LNCaP clone FGC (cell line): ENCODE measurements around the gene COL23A1.

ENCODE experiments used
- DNase-seq: peaks from one replicate; pipeline ENCODE4 v3.0.0-alpha.2; 2011; ENCODE audit warnings: low read depth
- H3K4me3 ChIP-seq: 2 replicates; pipeline ENCODE4 v1.5.1; 2011; ENCODE audit warnings: mild to moderate bottlenecking, low read depth, low read length, control low read depth
- TF ChIP-seq, protein P1 (sequence below): IDR thresholded peaks from 2 replicates; pipeline ENCODE4 v1.5.1; 2012; ENCODE audit warnings: mild to moderate bottlenecking; ENCODE audit not compliant: control insufficient read depth, insufficient read depth; ENCODE audit errors: extremely low read depth

COL23A1 gene

DNA sequence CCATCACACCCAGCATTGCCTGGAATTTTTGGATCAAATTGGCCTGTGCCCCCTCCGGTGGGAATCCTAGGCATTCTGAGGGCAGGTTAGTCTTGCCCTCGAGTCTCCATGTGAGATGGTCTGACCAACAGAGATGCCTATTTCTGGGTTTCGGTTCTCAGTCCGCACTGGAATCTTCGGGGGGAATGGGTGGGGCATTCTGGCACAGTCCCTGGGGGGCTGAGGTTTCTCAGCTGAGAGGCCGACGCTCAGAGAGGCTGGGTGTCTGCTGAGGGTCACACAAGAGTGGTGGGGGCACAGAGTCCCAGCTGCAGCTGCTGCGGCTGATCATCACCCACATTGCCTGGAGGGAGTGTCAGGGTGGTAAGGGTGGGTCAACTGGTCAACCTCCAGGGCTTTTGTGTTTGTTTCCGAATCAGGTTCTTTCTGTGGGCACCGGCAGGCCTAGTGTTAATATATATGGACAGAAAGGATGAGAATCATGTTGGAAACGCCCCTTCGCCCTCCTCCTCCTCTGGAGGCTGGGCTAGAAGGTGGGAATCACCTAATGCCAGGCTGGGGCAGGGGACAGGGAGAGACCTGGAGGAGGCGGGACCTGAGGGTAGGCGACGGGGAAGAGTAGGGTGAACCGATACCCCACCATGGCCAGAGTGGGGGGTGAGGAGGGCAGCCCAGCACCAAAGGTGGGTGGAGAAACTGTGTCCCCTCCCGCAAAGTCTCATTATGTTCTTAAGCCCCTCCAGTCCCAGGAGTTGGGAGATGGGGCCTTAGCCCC lies 208.1 kb downstream of the COL23A1 start:
- TF ChIP-seq, protein P1, sequence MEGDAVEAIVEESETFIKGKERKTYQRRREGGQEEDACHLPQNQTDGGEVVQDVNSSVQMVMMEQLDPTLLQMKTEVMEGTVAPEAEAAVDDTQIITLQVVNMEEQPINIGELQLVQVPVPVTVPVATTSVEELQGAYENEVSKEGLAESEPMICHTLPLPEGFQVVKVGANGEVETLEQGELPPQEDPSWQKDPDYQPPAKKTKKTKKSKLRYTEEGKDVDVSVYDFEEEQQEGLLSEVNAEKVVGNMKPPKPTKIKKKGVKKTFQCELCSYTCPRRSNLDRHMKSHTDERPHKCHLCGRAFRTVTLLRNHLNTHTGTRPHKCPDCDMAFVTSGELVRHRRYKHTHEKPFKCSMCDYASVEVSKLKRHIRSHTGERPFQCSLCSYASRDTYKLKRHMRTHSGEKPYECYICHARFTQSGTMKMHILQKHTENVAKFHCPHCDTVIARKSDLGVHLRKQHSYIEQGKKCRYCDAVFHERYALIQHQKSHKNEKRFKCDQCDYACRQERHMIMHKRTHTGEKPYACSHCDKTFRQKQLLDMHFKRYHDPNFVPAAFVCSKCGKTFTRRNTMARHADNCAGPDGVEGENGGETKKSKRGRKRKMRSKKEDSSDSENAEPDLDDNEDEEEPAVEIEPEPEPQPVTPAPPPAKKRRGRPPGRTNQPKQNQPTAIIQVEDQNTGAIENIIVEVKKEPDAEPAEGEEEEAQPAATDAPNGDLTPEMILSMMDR = no peak
- H3K4me3 ChIP-seq = no peak overlapping the region
- DNase-seq = no peak

DNA sequence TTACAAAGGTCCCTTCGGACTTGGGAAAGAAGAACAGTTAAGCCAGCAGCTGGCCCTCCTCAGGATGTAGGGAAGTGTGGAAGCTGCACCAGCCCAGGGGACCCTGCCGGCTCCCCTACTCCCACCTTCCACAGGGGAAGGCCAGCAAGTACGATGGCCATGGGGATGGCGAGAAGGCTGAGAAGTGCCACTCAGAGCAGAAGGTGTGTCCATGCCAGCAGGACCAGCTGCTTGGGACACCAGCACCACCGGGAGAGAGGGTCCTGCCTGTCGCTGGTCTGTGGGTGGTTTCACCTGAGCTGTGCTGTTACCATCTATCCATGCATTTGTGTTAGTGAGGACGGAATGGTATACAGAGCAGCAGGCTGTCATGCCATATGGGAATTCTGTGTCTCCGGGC lies 209.0 kb downstream of the COL23A1 start:
- TF ChIP-seq, protein P1 = no peak
- DNase-seq = no peak
- no peak overlapping the region for H3K4me3 ChIP-seq

- no peak for DNase-seq
- no peak overlapping the region for H3K4me3 ChIP-seq
- TF ChIP-seq, protein P1 = no peak
Observed at GRCh38 chr5:178380541-178381074, 209.6 kb downstream of the COL23A1 start.

DNA sequence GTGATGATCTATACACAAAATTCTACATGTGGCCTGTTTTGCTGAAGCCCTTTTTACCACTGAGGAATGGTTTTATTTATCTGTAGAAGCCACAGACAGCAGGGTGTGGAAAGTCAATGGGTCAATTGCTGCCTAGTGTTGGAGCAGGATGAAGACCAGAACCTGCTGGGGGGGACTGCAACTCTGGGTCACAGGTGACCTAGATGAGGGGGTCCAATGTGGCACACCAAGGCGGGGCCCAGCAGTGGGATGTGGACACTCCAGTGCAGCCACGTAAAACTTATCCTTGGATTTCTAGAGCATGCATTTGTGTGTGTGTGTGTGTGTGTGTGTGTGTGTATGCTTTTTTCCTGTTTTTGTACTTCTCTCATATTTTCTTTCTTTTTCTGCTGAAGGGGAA lies 210.1 kb downstream of the COL23A1 start:
- TF ChIP-seq, protein P1 = no peak

DNA sequence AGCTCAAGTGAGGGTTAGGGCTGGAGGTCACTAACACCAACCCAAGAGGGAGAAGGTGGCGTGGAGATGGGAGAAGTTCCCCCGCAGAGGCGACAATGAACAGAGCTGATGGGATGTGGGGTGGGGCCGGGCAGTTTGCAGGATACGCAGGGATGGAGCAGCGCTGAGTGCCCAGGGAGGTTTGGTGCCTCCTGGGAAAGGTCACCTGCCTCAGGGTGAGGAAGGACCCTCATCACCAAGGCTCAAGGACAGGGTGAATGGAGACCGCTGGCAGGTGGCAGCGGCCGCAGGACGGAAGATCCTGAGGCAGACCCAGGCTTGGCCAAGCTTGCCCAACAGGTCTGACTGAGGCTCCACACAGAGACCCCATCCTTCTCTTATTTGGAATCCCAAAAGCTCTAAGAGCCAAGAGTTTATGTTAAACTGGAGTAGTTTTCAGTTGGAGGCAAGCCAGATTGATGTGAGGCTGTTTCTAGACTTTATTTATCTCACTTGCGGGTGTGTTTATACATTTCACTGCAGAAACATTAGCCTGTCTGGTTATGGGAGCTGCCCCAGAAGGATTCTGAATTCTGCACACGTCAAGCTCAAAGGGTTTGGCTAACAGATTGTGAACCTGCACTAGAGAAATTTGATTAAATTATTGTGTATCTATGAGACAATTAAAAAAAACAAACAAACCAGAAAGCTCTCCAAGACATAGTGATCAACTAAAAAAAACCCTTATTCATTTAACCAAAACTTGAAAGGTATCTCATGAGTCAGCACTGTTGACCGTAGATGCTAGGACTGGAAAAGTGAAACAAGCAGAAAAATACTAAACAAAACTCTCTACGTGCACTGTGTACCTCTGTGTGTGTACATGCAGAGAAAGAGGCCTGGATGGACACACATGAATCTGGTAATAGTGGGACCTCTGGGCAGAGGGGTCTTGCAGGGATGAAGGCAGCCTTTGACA lies 211.4 kb downstream of the COL23A1 start:
- no peak for DNase-seq
- no peak overlapping the region for H3K4me3 ChIP-seq
- TF ChIP-seq, protein P1 = no peak

More for the DNA sequence above, 210.1 kb downstream of the COL23A1 start:
- no peak overlapping the region for H3K4me3 ChIP-seq
- no peak for DNase-seq

- TF ChIP-seq, protein P1 = no peak
- DNase-seq = no peak
- H3K4me3 ChIP-seq = no peak overlapping the region
Observed at GRCh38 chr5:178377583-178378270, 212.5 kb downstream of the COL23A1 start.
